NOMO-1 treated with DMSO at 0.1 percent for 48 hours (cell line): ENCODE results near the gene PDIA6.

Experiments
- DNase-seq: peaks from one replicate; lab custom pipeline; 2025; ENCODE audit not compliant: unreplicated experiment; lab: John Stamatoyannopoulos, UW

PDIA6 gene

GRCh38 chr2:10765461-10765860 is 47.1 kb downstream of the PDIA6 start:
- no peak for DNase-seq

GRCh38 chr2:10764896-10765295 is 47.7 kb downstream of the PDIA6 start:
- no peak for DNase-seq

GRCh38 chr2:10764096-10764785 is 48.3 kb downstream of the PDIA6 start:
- DNase-seq, result no peak

- no peak for DNase-seq
Observed at GRCh38 chr2:10763461-10763800, 49.2 kb downstream of the PDIA6 start.

- DNase-seq, result no peak
Observed at GRCh38 chr2:10762651-10763460, 49.7 kb downstream of the PDIA6 start.

GRCh38 chr2:10761591-10761990 is 51.0 kb downstream of the PDIA6 start:
- no peak for DNase-seq

GRCh38 chr2:10760794-10761504 is 51.6 kb downstream of the PDIA6 start:
- no peak for DNase-seq

- DNase-seq, result no peak
Observed at GRCh38 chr2:10759151-10759714, 53.4 kb downstream of the PDIA6 start.

GRCh38 chr2:10757814-10758286 is 54.7 kb downstream of the PDIA6 start:
- DNase-seq, result no peak

GRCh38 chr2:10755621-10756020 is 57.0 kb downstream of the PDIA6 start:
- DNase-seq, result no peak

GRCh38 chr2:10753876-10754275 is 58.7 kb downstream of the PDIA6 start:
- DNase-seq, result no peak

- DNase-seq, result no peak
Observed at GRCh38 chr2:10753156-10753555, 59.4 kb downstream of the PDIA6 start.

- no peak for DNase-seq
Observed at GRCh38 chr2:10752236-10752635, 60.3 kb downstream of the PDIA6 start.

- DNase-seq, result peak; percentile 48
Observed at GRCh38 chr2:10750610-10751009, 62.0 kb downstream of the PDIA6 start.

GRCh38 chr2:10742666-10743065 is 69.9 kb downstream of the PDIA6 start:
- no peak for DNase-seq

- DNase-seq, result peak; percentile 30
Observed at GRCh38 chr2:10741139-10741538, 71.4 kb downstream of the PDIA6 start.

GRCh38 chr2:10740226-10740625 is 72.4 kb downstream of the PDIA6 start:
- DNase-seq, result no peak

- DNase-seq, result no peak
Observed at GRCh38 chr2:10738192-10738591, 74.4 kb downstream of the PDIA6 start.

- DNase-seq, result no peak
Observed at GRCh38 chr2:10733980-10734379, 78.6 kb downstream of the PDIA6 start.

GRCh38 chr2:10733566-10733925 is 79.0 kb downstream of the PDIA6 start:
- no peak for DNase-seq
